Osteocyte (in vitro differentiated cells): ENCODE results near the gene TJP2. TPM values are rescaled to one million over a fixed set of nuclear protein-coding genes. Genes with fewer than 3 reads are reported as not detected.

ENCODE experiments used
- DNase-seq: peaks from one replicate; pipeline ENCODE4 v3.0.0; 2021; ENCODE audit warnings: mixed read lengths; ENCODE audit not compliant: unreplicated experiment; ENCODE audit errors: extremely low spot score
- H3K27ac Mint-ChIP-seq: one replicate; pipeline ENCODE4 v1.8.0; 2021; ENCODE audit warnings: mild to moderate bottlenecking, mixed read lengths; ENCODE audit not compliant: unreplicated experiment
- H3K27me3 Mint-ChIP-seq: one replicate; pipeline ENCODE4 v1.8.0; 2021; ENCODE audit warnings: mixed read lengths; ENCODE audit not compliant: unreplicated experiment
- H3K36me3 Mint-ChIP-seq: one replicate; pipeline ENCODE4 v1.8.0; 2021; ENCODE audit warnings: mixed read lengths; ENCODE audit not compliant: unreplicated experiment
- H3K4me1 Mint-ChIP-seq: one replicate; pipeline ENCODE4 v1.8.0; 2021; ENCODE audit warnings: mixed read lengths; ENCODE audit not compliant: unreplicated experiment
- H3K4me3 Mint-ChIP-seq: one replicate; pipeline ENCODE4 v1.8.0; 2021; ENCODE audit warnings: mild to moderate bottlenecking, moderate library complexity, mixed read lengths; ENCODE audit not compliant: unreplicated experiment
- H3K9me3 Mint-ChIP-seq: one replicate; pipeline ENCODE4 v1.8.0; 2021; ENCODE audit warnings: mixed read lengths; ENCODE audit not compliant: unreplicated experiment
- CTCF ChIP-seq: fragments of 200-600 bp; sonication (generic); IDR thresholded peaks from 2 replicates; pipeline ENCODE4 v1.5.0; 2021; ENCODE audit warnings: antibody characterized with exemption, mild to moderate bottlenecking, moderate library complexity
- total RNA-seq: library from RNA; stranded (reverse); gene quantifications from 2 replicates; pipeline ENCODE4 v1.2.1, GENCODE V29; 2021

The TJP2 gene
- total RNA-seq, 1 donor from 2014 or later: 42.7 TPM

GRCh38 chr9:69276775-69277174 is 102.7 kb downstream of the TJP2 start:
- peaks cover 6% of the 10 kb centered on the region for H3K9me3 Mint-ChIP-seq
- H3K27ac Mint-ChIP-seq: no peak overlapping the region
- DNase-seq: no peak
- no peaks in the 10 kb centered on the region for H3K4me1 Mint-ChIP-seq
- no peaks in the 10 kb centered on the region for H3K36me3 Mint-ChIP-seq
- H3K4me3 Mint-ChIP-seq: no peak overlapping the region
- H3K27me3 Mint-ChIP-seq: peaks cover 25% of the 10 kb centered on the region
- no peak for TF ChIP-seq CTCF

- Mint-ChIP-seq H3K4me3 (no peak overlapping the region), H3K27ac (no peak overlapping the region), H3K27me3 (peaks cover 38% of the 10 kb centered on the region), H3K9me3 (peaks cover 7% of the 10 kb centered on the region), H3K36me3 (no peaks in the 10 kb centered on the region), H3K4me1 (no peaks in the 10 kb centered on the region)
- DNase-seq: no peak
- TF ChIP-seq CTCF: no peak
Measured at GRCh38 chr9:69279084-69279731, 105.1 kb downstream of the TJP2 start.

GRCh38 chr9:69279733-69280132 is 105.7 kb downstream of the TJP2 start:
- Mint-ChIP-seq H3K9me3 (peaks cover 9% of the 10 kb centered on the region), H3K4me3 (no peak overlapping the region), H3K4me1 (no peaks in the 10 kb centered on the region), H3K27me3 (peaks cover 42% of the 10 kb centered on the region), H3K36me3 (no peaks in the 10 kb centered on the region), H3K27ac (no peak overlapping the region)
- no peak for TF ChIP-seq CTCF
- DNase-seq: no peak

- DNase-seq: no peak
- peaks cover 9% of the 10 kb centered on the region for H3K9me3 Mint-ChIP-seq
- no peak overlapping the region for H3K4me3 Mint-ChIP-seq
- no peaks in the 10 kb centered on the region for H3K4me1 Mint-ChIP-seq
- TF ChIP-seq CTCF: no peak
- H3K36me3 Mint-ChIP-seq: no peaks in the 10 kb centered on the region
- H3K27me3 Mint-ChIP-seq: peaks cover 70% of the 10 kb centered on the region
- H3K27ac Mint-ChIP-seq: no peak overlapping the region
Measured at GRCh38 chr9:69283003-69283402, 108.9 kb downstream of the TJP2 start.

GRCh38 chr9:69292078-69292477 is 118.0 kb downstream of the TJP2 start:
- Mint-ChIP-seq H3K27me3 (peaks cover 65% of the 10 kb centered on the region), H3K9me3 (no peaks in the 10 kb centered on the region), H3K4me3 (no peak overlapping the region), H3K27ac (no peak overlapping the region), H3K36me3 (no peaks in the 10 kb centered on the region), H3K4me1 (no peaks in the 10 kb centered on the region)
- DNase-seq: no peak
- TF ChIP-seq CTCF: no peak
